Measurements from ENCODE around the gene AFF3.

- TF ChIP-seq SIX5 (IDR thresholded peaks at IDR 0.05; ENCODE audit: low read depth, low read length, severe bottlenecking) (no peak), NR2F1 (conservative IDR thresholded peaks at IDR 0.05) (no peak), CTCF (IDR thresholded peaks at IDR 0.05 in 2 of 3, conservative IDR thresholded peaks at IDR 0.05 in 1 of 3; ENCODE audit: control insufficient read depth in 2 of 3, extremely low read depth in 1 of 3, insufficient read depth in 1 of 3, low read depth in 3 of 3, low read length in 3 of 3) (no peak), TAF1 (IDR thresholded peaks at IDR 0.05; ENCODE audit: borderline replicate concordance, low read depth, low read length) (no peak), POLR2AphosphoS5 (IDR thresholded peaks at IDR 0.05; ENCODE audit: low read length) (no peak), SUZ12 (IDR thresholded peaks at IDR 0.05; ENCODE audit: unreplicated experiment) (no peak)
- TF ChIP-seq, protein P1, sequence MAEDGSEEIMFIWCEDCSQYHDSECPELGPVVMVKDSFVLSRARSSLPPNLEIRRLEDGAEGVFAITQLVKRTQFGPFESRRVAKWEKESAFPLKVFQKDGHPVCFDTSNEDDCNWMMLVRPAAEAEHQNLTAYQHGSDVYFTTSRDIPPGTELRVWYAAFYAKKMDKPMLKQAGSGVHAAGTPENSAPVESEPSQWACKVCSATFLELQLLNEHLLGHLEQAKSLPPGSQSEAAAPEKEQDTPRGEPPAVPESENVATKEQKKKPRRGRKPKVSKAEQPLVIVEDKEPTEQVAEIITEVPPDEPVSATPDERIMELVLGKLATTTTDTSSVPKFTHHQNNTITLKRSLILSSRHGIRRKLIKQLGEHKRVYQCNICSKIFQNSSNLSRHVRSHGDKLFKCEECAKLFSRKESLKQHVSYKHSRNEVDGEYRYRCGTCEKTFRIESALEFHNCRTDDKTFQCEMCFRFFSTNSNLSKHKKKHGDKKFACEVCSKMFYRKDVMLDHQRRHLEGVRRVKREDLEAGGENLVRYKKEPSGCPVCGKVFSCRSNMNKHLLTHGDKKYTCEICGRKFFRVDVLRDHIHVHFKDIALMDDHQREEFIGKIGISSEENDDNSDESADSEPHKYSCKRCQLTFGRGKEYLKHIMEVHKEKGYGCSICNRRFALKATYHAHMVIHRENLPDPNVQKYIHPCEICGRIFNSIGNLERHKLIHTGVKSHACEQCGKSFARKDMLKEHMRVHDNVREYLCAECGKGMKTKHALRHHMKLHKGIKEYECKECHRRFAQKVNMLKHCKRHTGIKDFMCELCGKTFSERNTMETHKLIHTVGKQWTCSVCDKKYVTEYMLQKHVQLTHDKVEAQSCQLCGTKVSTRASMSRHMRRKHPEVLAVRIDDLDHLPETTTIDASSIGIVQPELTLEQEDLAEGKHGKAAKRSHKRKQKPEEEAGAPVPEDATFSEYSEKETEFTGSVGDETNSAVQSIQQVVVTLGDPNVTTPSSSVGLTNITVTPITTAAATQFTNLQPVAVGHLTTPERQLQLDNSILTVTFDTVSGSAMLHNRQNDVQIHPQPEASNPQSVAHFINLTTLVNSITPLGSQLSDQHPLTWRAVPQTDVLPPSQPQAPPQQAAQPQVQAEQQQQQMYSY (CRISPR knock-in tag; IDR thresholded peaks at IDR 0.05): no peak
- TF ChIP-seq, protein P2, sequence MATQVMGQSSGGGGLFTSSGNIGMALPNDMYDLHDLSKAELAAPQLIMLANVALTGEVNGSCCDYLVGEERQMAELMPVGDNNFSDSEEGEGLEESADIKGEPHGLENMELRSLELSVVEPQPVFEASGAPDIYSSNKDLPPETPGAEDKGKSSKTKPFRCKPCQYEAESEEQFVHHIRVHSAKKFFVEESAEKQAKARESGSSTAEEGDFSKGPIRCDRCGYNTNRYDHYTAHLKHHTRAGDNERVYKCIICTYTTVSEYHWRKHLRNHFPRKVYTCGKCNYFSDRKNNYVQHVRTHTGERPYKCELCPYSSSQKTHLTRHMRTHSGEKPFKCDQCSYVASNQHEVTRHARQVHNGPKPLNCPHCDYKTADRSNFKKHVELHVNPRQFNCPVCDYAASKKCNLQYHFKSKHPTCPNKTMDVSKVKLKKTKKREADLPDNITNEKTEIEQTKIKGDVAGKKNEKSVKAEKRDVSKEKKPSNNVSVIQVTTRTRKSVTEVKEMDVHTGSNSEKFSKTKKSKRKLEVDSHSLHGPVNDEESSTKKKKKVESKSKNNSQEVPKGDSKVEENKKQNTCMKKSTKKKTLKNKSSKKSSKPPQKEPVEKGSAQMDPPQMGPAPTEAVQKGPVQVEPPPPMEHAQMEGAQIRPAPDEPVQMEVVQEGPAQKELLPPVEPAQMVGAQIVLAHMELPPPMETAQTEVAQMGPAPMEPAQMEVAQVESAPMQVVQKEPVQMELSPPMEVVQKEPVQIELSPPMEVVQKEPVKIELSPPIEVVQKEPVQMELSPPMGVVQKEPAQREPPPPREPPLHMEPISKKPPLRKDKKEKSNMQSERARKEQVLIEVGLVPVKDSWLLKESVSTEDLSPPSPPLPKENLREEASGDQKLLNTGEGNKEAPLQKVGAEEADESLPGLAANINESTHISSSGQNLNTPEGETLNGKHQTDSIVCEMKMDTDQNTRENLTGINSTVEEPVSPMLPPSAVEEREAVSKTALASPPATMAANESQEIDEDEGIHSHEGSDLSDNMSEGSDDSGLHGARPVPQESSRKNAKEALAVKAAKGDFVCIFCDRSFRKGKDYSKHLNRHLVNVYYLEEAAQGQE (IDR thresholded peaks at IDR 0.05; ENCODE audit: low read depth, low read length): no peak
Measured at GRCh38 chr2:99784282-99784681, 358.1 kb downstream of the AFF3 start.

All from GM12878 (cell line).